Colonic mucosa (tissue), 4 donors: Measurements from ENCODE around the gene ANKHD1. TPM values are rescaled to one million over a fixed set of nuclear protein-coding genes. Genes with fewer than 3 reads are reported as not detected.
"Not testable (repeated sequence)": the region's sequence is repeated elsewhere in the genome, so short reads cannot be mapped to it uniquely, and the experiment has no call there.

Source experiments
- DNase-seq: peaks from one replicate; pipeline ENCODE4 v3.0.0-alpha.2; 2020
- H3K27ac ChIP-seq: fragments of 200-600 bp; one replicate; pipeline ENCODE4 v1.8.0; 2021
- H3K27me3 ChIP-seq: fragments of 200-600 bp; one replicate; pipeline ENCODE4 v1.8.0; 2021
- H3K36me3 ChIP-seq: fragments of 200-600 bp; one replicate; pipeline ENCODE4 v1.8.0; 2021
- H3K4me1 ChIP-seq: fragments of 200-600 bp; one replicate; pipeline ENCODE4 v1.8.0; 2021; ENCODE audit warnings: mild to moderate bottlenecking
- H3K4me3 ChIP-seq: fragments of 200-600 bp; one replicate; pipeline ENCODE4 v1.8.0; 2021
- H3K9ac ChIP-seq, 2 donors: one replicate each; pipeline ENCODE4 v1.7.0; 2013; ENCODE audit warnings: control low read depth in 2 of 2, low read depth in 2 of 2, low read length in 2 of 2
- H3K9me3 ChIP-seq: fragments of 200-600 bp; one replicate; pipeline ENCODE4 v1.8.0; 2021
- intact Hi-C: fragments of 100-400 bp; cut with DNase I; formaldehyde crosslinking; loops from one replicate; pipeline ENCODE4 v1.14.1; 2022
- microRNA-seq: library from miRNA; unstranded; fragments of <30 nt; microRNA quantifications from one replicate; pipeline ENCODE4, GENCODE V29; 2019
- total RNA-seq, 2 donors: library from RNA; stranded (reverse); fragmentation: NEBNext Ultra II Directional in 1 of 2; extraction: Animal tissue kit (Norgen Biotek cat#: 25700) in 1 of 2; gene quantifications; one replicate each; pipeline ENCODE4 v1.2.1, GENCODE V29; 2021
- TF ChIP-seq, protein P1 (sequence below): fragments of 200-600 bp; IDR thresholded peaks from one replicate; pipeline ENCODE4 v1.8.0; 2022; ENCODE audit warnings: antibody characterized with exemption, mild to moderate bottlenecking
- donor health status: healthy.
- donor health status: DM: no; HTN: no; CAD: no.
- donor health status: DM: no; HTN: no; CAD: no.

ANKHD1 gene
- total RNA-seq, 2 donors from 2014 or later, result 108 to 115 TPM

- Histone ChIP-seq H3K36me3 (no peaks in the 10 kb centered on the region), H3K9me3 (no peaks in the 10 kb centered on the region), H3K9ac (no peak overlapping the region), H3K4me3 (no peak overlapping the region), H3K4me1 (no peaks in the 10 kb centered on the region), H3K27ac (no peak overlapping the region), H3K27me3 (no peaks in the 10 kb centered on the region)
- no peak for DNase-seq
- intact Hi-C loops, result no loop called here
- TF ChIP-seq, protein P1, sequence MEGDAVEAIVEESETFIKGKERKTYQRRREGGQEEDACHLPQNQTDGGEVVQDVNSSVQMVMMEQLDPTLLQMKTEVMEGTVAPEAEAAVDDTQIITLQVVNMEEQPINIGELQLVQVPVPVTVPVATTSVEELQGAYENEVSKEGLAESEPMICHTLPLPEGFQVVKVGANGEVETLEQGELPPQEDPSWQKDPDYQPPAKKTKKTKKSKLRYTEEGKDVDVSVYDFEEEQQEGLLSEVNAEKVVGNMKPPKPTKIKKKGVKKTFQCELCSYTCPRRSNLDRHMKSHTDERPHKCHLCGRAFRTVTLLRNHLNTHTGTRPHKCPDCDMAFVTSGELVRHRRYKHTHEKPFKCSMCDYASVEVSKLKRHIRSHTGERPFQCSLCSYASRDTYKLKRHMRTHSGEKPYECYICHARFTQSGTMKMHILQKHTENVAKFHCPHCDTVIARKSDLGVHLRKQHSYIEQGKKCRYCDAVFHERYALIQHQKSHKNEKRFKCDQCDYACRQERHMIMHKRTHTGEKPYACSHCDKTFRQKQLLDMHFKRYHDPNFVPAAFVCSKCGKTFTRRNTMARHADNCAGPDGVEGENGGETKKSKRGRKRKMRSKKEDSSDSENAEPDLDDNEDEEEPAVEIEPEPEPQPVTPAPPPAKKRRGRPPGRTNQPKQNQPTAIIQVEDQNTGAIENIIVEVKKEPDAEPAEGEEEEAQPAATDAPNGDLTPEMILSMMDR, result no peak
Observed at GRCh38 chr5:140576776-140577201, 175.2 kb downstream of the ANKHD1 start.

DNA sequence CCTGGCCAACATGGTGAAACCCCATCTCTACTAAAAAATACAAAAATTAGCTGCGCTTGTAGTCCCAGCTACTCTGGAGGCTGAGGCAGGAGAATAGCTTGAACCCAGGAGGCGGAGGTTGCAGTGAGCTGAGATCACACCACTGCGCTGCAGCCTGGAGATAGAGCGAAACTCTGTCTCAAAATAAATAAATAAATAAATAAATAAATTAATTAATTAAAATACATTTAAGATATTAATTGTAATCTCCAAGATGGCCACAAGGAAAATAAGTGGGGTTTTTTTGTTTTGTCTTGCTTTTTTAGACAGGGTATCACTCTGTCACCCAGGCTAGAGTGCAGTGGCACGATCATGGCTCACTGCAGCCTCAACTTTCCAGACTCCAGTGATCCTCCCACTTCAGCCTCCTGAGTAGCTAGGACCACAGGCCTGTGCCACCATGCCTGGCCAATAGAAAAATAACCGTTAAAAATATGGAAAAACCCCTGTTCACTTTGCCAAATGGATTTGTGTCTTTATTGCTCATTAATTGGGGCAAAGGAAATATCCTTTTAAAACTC lies 177.6 kb downstream of the ANKHD1 start:
- H3K4me1 ChIP-seq, intact Hi-C loops, H3K4me3 ChIP-seq, H3K27me3 ChIP-seq, H3K9me3 ChIP-seq, H3K36me3 ChIP-seq, DNase-seq, H3K9ac ChIP-seq, H3K27ac ChIP-seq: not testable (repeated sequence)

- no peaks in the 10 kb centered on the region for H3K27me3 ChIP-seq
- no peaks in the 10 kb centered on the region for H3K36me3 ChIP-seq
- no peak overlapping the region for H3K9ac ChIP-seq
- DNase-seq, result no peak
- no peak overlapping the region for H3K4me3 ChIP-seq
- intact Hi-C loops, result no loop called here
- H3K4me1 ChIP-seq, result no peaks in the 10 kb centered on the region
- H3K27ac ChIP-seq, result no peak overlapping the region
- H3K9me3 ChIP-seq, result no peaks in the 10 kb centered on the region
- TF ChIP-seq, protein P1, result no peak
Observed at GRCh38 chr5:140587495-140587894, 185.9 kb downstream of the ANKHD1 start.

DNA sequence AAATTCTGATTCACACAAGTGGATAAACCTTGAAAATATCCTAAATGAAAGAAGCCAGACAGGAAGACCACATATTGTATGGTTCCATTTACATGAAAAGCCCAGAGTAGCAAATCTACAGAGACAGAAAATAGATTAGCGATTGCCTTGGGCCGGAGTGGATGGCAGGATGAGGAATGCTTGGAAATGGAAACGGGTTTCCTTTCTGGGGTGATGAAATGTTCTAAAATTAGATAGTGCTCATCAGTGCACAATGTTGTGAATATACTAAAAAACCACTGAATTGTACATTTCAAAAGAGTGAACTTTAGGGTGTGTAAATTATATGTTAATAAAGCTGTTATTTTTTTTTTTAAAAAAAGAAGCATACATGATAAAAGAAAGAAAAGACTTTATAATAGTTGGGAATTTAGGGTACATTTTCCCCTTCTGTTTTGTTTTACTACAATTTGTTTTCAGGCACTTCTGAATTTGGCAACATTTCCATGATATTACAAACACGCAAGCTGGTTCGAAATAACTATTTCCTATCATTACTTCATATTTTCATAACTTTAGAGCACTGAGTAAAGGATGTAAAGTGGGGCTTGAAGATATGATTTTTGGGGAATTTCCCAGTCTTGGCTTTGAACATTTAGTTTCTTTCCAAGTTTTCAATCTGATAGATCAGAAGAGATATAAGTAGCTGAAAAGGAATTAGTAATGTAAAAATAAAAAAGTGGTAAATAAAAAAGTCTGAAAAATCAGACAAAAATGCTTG lies 186.9 kb downstream of the ANKHD1 start:
- no peak for DNase-seq
- no peaks in the 10 kb centered on the region for H3K36me3 ChIP-seq
- H3K4me3 ChIP-seq, result no peak overlapping the region
- H3K4me1 ChIP-seq, result no peaks in the 10 kb centered on the region
- no peaks in the 10 kb centered on the region for H3K27me3 ChIP-seq
- H3K9me3 ChIP-seq, result no peaks in the 10 kb centered on the region
- H3K9ac ChIP-seq, result no peak overlapping the region
- no peak overlapping the region for H3K27ac ChIP-seq
- TF ChIP-seq, protein P1, result no peak
- intact Hi-C loops, result no loop called here

Small RNAs within 50 kb of the gene (microRNA-seq; reads per million reads assigned to microRNA genes)
- gene MIR6831, result not detected

Other genes starting within 250 kb of the ANKHD1 start
- 100 to 1,000 TPM; 205 TPM for gene CYSTM1, start 226.6 kb upstream of the ANKHD1 start, total RNA-seq
- gene PFDN1, start 98.7 kb upstream of the ANKHD1 start, total RNA-seq, result 10 to 100 TPM; 41.2 to 41.4 TPM
- 10 to 100 TPM in 1 of 2 donors, 1 to 10 TPM in 1; 4.3 to 14.6 TPM for gene HBEGF, start 55.2 kb upstream of the ANKHD1 start, total RNA-seq
- gene SLC4A9, start 41.6 kb upstream of the ANKHD1 start, total RNA-seq, result under 1 TPM in 1 of 2 donors, not detected in 1; 0.42 TPM
- gene EIF4EBP3, start 145.8 kb downstream of the ANKHD1 start, total RNA-seq, result 10 to 100 TPM; 13.5 to 13.8 TPM
- 10 to 100 TPM; 24.5 to 34.1 TPM for gene SRA1, start 155.6 kb downstream of the ANKHD1 start, total RNA-seq
- 10 to 100 TPM; 11.0 to 17.0 TPM for gene APBB3, start 162.8 kb downstream of the ANKHD1 start, total RNA-seq
- gene SLC35A4, start 163.0 kb downstream of the ANKHD1 start, total RNA-seq, result 100 to 1,000 TPM in 1 of 2 donors, 10 to 100 TPM in 1; 78.1 to 129 TPM
- 10 to 100 TPM; 28.2 to 48.3 TPM for gene CD14, start 231.3 kb downstream of the ANKHD1 start, total RNA-seq
- gene TMCO6, start 237.6 kb downstream of the ANKHD1 start, total RNA-seq, result 10 to 100 TPM in 1 of 2 donors, 1 to 10 TPM in 1; 8.7 to 18.9 TPM
- gene NDUFA2, start 245.8 kb downstream of the ANKHD1 start, total RNA-seq, result 100 to 1,000 TPM in 1 of 2 donors, 10 to 100 TPM in 1; 85.4 to 101 TPM
- gene IK, start 246.0 kb downstream of the ANKHD1 start, total RNA-seq, result 10 to 100 TPM; 70.4 to 71.6 TPM